Loucy (cell line): Measurements from ENCODE around the gene BCAN.

Experiments
- H2AFZ ChIP-seq: fragments of 200-600 bp; sonication (generic); 2 replicates; pipeline ENCODE4 v1.6.0; 2016; ENCODE audit warnings: antibody characterized with exemption, mild to moderate bottlenecking, low read length, moderate library complexity
- H3F3A ChIP-seq: fragments of 200-600 bp; 2 replicates; pipeline ENCODE4 v1.6.0; 2016; ENCODE audit warnings: antibody characterized with exemption, low read depth, mild to moderate bottlenecking
- H3K27me3 ChIP-seq: fragments of 200-600 bp; sonication (generic); 2 replicates; pipeline ENCODE4 v1.6.1; 2014; ENCODE audit warnings: low read length, mild to moderate bottlenecking; ENCODE audit not compliant: insufficient read depth, poor library complexity, severe bottlenecking
- H3K36me3 ChIP-seq: fragments of 200-600 bp; sonication (generic); 2 replicates; pipeline ENCODE4 v1.6.1; 2016; ENCODE audit warnings: low read length; ENCODE audit not compliant: insufficient read depth
- H3K4me1 ChIP-seq: fragments of 200-600 bp; sonication (generic); 2 replicates; pipeline ENCODE4 v1.5.1; 2014; ENCODE audit warnings: low read length, mild to moderate bottlenecking; ENCODE audit not compliant: insufficient read depth, poor library complexity, severe bottlenecking
- H3K4me2 ChIP-seq: fragments of 200-600 bp; sonication (generic); 2 replicates; pipeline ENCODE4 v1.6.0; 2014; ENCODE audit warnings: antibody characterized with exemption, low read length, low read depth, mild to moderate bottlenecking; ENCODE audit not compliant: poor library complexity, severe bottlenecking
- H3K4me3 ChIP-seq: fragments of 200-600 bp; sonication (generic); 2 replicates; pipeline ENCODE4 v1.5.1; 2014; ENCODE audit warnings: low read length, mild to moderate bottlenecking, mixed read lengths; ENCODE audit not compliant: poor library complexity, severe bottlenecking
- H3K79me2 ChIP-seq: fragments of 200-600 bp; sonication (generic); 2 replicates; pipeline ENCODE4 v1.6.1; 2014; ENCODE audit warnings: low read length; ENCODE audit not compliant: insufficient read depth
- H3K9ac ChIP-seq: fragments of 200-600 bp; sonication (generic); 2 replicates; pipeline ENCODE4 v1.6.0; 2014; ENCODE audit warnings: mild to moderate bottlenecking, low read depth, low read length, moderate library complexity; ENCODE audit not compliant: poor library complexity, severe bottlenecking
- H3K9me2 ChIP-seq: fragments of 200-600 bp; sonication (generic); replicated peaks from 2 replicates; pipeline ENCODE4 v1.6.1; 2016; ENCODE audit warnings: low read depth, low read length, mixed read lengths
- H3K9me3 ChIP-seq: fragments of 200-600 bp; sonication (generic); 2 replicates; pipeline ENCODE4 v1.6.1; 2014; ENCODE audit warnings: mild to moderate bottlenecking, antibody characterized with exemption, low read length, low read depth; ENCODE audit not compliant: insufficient read depth
- H4K20me1 ChIP-seq: fragments of 200-600 bp; sonication (generic); 2 replicates; pipeline ENCODE4 v1.6.0; 2014; ENCODE audit warnings: antibody characterized with exemption, low read length, mild to moderate bottlenecking; ENCODE audit not compliant: insufficient read depth, poor library complexity, severe bottlenecking
- EZH2phosphoT487 ChIP-seq: fragments of 200-600 bp; IDR thresholded peaks from 2 replicates; pipeline ENCODE4 v1.6.1; 2018; ENCODE audit warnings: antibody characterized with exemption, mild to moderate bottlenecking, moderate library complexity, borderline replicate concordance
- TF ChIP-seq, protein P1 (sequence below): fragments of 200-600 bp; sonication (generic); conservative IDR thresholded peaks from 2 replicates; pipeline ENCODE4 v1.5.1; 2014; ENCODE audit warnings: mild to moderate bottlenecking, antibody characterized with exemption, low read length

Gene BCAN

DNA sequence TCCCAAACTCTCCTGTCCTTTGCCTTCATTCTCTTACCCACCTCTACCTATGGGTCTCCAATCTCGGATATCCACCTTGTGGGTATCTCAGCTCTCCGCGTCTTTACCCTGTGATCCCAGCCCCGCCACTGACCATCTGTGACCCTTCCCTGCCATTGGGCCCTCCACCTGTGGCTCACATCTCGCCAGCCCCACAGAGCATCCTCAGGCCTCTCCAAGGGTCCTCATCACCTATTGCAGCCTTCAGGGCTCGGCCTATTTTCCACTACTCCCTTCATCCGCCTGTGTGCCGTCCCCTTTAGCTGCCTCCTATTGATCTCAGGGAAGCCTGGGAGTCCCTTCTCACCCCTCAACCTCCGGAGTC, 11.1 kb downstream of the BCAN start:
- Histone ChIP-seq H3K9me2 (no peaks in the 10 kb centered on the region), H3K4me3 (no peak overlapping the region), H3K79me2 (no peaks in the 10 kb centered on the region), H3K36me3 (no peaks in the 10 kb centered on the region), H3K27me3 (no peaks in the 10 kb centered on the region), H3K4me2 (no peak overlapping the region), H3K4me1 (peaks cover 3% of the 10 kb centered on the region), H4K20me1 (no peaks in the 10 kb centered on the region), H3K9me3 (no peaks in the 10 kb centered on the region), H3F3A (no peaks in the 10 kb centered on the region), H2AFZ (no peak overlapping the region), H3K9ac (no peak overlapping the region)
- TF ChIP-seq, protein P1, sequence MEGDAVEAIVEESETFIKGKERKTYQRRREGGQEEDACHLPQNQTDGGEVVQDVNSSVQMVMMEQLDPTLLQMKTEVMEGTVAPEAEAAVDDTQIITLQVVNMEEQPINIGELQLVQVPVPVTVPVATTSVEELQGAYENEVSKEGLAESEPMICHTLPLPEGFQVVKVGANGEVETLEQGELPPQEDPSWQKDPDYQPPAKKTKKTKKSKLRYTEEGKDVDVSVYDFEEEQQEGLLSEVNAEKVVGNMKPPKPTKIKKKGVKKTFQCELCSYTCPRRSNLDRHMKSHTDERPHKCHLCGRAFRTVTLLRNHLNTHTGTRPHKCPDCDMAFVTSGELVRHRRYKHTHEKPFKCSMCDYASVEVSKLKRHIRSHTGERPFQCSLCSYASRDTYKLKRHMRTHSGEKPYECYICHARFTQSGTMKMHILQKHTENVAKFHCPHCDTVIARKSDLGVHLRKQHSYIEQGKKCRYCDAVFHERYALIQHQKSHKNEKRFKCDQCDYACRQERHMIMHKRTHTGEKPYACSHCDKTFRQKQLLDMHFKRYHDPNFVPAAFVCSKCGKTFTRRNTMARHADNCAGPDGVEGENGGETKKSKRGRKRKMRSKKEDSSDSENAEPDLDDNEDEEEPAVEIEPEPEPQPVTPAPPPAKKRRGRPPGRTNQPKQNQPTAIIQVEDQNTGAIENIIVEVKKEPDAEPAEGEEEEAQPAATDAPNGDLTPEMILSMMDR: no peak
- no peak for TF ChIP-seq EZH2phosphoT487

DNA sequence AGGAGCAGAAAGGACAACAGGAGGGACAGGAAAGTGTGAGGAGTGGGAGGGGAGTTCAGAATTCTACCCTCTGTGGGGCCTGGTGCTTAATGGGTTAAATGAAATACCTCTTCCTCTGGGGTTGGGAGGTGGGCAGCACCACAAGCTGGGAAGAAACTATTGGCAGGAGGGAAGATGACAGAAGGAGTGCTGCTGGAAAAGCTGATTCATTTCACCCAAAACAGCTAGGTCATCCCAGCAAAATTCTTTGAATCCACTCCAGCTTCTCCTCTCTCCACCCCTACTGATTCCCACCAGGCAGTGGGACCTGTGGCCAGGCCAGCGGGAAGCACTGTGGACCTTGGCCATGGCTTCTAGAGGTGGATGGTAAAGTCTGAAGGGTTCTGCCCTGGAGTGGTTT, 12.8 kb downstream of the BCAN start:
- no peak overlapping the region for H3K4me3 ChIP-seq
- H3K9me3 ChIP-seq: no peaks in the 10 kb centered on the region
- H3F3A ChIP-seq: no peaks in the 10 kb centered on the region
- no peaks in the 10 kb centered on the region for H3K36me3 ChIP-seq
- 0 out of 2 replicates have a peak, but pooled peaks cover 6% of the 10 kb centered on the region for H3K79me2 ChIP-seq
- no peaks in the 10 kb centered on the region for H3K9me2 ChIP-seq
- no peaks in the 10 kb centered on the region for H3K27me3 ChIP-seq
- no peak for TF ChIP-seq EZH2phosphoT487
- TF ChIP-seq, protein P1: no peak
- peaks cover 12% of the 10 kb centered on the region for H3K4me1 ChIP-seq
- H3K9ac ChIP-seq: no peak overlapping the region
- H3K4me2 ChIP-seq: no peak overlapping the region
- no peak overlapping the region for H2AFZ ChIP-seq
- no peaks in the 10 kb centered on the region for H4K20me1 ChIP-seq

DNA sequence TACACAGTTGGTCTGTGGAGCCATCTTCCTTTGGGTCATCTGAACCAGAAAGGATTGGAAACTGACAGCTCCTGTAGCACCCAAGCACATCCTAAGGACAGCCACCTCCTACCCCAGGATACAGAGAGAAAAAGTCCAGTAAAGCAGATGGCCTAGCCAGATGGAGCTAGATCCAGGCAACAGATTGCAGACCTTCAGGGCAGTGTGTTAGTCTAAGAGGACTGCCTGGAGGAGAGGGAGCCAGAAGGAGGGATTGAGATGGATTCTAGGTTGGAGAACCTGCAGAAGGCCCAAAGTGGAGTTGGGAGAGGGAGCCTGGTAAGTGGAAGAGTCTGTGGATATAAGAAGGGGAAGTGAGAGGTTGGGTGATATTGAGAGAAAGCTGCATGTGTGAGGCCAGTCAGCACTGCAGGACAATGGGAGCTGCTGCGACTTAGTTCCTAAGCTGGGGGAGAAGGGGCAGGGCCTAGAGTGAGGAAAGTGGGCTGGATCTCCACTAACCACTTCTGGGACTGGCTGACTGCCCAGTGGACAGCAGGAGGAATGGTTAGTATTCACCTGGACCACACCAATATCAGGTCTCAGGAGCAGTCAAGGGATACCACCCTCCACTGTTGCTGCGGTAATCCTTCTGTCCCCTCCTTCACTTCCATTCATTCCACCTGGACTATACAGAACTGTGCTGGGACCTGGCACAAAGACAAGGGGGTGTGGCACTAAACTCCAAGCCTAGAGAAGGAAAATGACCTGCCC, 13.4 kb downstream of the BCAN start:
- Histone ChIP-seq H3K9me3 (no peaks in the 10 kb centered on the region), H3K36me3 (no peaks in the 10 kb centered on the region), H3K4me2 (no peak overlapping the region), H3K9ac (no peak overlapping the region), H3K4me1 (peaks cover 14% of the 10 kb centered on the region), H3K9me2 (no peaks in the 10 kb centered on the region), H2AFZ (no peak overlapping the region), H3F3A (no peaks in the 10 kb centered on the region), H3K79me2 (peaks cover 9% of the 10 kb centered on the region; the same call in 1 of the 2 replicates), H3K27me3 (no peaks in the 10 kb centered on the region), H4K20me1 (no peaks in the 10 kb centered on the region), H3K4me3 (no peak overlapping the region)
- TF ChIP-seq EZH2phosphoT487: no peak
- TF ChIP-seq, protein P1: no peak
